G401.6 (cell line): Measurements from ENCODE around the gene CMBL.
"Not testable (repeated sequence)": the region's sequence is repeated elsewhere in the genome, so short reads cannot be mapped to it uniquely, and the experiment has no call there.

Source experiments
- FAIRE-seq: peaks from 2 replicates; lab custom pipeline; 2012; peaks lifted over from hg19 to GRCh38; lab: Jason Lieb, UNC

CMBL gene

DNA sequence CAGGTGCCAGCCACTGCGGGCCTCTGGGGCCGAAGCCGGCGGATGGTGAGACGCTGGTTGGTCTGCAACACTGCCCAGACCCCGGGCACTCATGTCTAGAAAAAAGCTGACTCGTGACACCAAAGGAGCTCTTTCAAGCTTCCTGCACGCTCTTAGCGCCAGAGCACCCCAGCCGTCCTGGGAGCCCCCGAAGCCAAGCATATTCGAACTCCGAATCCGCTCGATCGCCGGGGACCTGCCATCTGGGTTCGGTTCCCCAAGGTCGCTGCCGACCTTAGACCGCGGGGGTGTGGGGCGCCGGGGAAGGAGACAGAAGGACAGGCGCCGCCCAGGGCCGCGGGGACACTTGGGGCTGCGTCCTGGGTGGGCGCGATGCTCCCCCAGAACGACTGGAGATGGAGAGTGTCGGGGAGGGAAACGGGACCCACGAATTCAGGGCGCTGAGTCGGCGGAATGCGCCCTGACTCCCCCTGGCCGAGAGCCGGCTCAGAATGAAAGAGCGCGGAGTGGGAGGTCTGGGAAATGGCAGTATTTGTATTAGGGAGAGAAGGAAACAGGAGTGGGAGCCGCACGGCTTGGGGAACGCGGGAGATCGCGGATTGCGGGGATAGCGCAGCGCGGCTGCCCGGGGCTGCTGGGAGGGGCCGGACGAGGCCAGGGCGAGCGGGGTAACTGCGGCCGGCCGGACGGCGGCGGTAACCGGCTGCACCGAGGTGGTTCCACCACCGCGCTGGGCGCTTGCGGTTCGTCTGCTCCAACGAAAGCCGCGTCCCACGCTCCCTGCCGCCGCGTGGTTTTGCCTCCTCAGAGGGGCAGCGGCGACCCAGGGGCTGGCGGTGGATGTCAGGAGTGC, 25.7 kb upstream of the CMBL start:
- FAIRE-seq: no peak

GRCh38 chr5:10332301-10332700, 24.6 kb upstream of the CMBL start:
- no peak for FAIRE-seq

DNA sequence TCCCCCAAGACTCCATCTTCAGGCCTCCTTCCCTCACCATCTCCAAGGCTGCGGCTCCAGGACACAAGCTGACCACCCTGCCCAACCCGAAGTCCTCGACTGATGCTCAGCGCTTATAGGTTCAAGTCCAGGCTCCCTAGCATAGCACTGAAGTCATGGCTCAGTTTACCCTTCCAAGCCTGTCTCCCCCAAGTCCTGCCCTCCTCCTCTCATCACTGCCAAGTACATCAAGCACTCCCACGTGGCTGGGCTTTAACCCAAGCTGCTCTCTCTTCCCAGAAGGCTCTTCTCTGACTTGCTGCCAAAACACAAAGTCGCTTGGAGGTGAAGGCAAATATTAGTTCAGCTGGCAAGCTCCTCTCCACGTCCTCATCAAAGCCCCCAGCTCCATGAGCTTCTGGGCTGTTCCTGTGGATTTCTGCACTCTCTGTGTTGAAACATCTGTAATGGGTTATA, 23.7 kb upstream of the CMBL start:
- no peak for FAIRE-seq

DNA sequence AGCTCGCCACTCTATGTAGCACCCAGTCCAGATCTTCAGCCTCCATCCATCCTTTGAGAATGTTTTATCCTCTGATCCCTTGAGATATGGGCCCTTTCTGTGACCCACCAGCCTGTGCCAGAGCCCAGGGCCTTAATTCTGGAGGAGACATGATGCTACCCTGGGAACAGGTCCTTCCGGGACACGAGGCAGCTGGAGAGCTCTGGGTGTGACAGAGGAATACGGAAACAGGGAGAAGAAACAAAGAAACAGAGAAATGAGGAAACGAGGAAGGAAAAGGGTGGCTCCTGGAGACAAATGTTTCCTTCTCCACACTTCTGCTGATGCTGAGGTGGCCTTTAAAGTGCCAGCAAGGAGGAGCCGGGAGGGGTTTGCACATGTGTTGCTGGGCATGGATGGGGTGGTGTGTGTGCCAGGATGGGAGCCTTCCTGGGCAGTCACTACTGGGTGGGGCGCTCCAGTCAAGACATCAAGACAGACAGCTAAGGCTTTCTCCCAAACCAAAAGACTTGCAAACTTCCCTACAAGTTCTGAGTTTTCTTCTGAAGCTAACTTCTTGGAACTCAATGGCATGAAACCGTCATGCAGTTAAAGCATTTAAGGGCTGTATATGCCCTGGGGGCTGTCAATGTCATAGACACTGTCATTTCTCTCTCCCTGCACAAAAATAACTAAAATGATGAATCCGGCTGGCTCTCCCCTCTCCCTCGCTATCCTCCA, 23.0 kb upstream of the CMBL start:
- FAIRE-seq: no peak

DNA sequence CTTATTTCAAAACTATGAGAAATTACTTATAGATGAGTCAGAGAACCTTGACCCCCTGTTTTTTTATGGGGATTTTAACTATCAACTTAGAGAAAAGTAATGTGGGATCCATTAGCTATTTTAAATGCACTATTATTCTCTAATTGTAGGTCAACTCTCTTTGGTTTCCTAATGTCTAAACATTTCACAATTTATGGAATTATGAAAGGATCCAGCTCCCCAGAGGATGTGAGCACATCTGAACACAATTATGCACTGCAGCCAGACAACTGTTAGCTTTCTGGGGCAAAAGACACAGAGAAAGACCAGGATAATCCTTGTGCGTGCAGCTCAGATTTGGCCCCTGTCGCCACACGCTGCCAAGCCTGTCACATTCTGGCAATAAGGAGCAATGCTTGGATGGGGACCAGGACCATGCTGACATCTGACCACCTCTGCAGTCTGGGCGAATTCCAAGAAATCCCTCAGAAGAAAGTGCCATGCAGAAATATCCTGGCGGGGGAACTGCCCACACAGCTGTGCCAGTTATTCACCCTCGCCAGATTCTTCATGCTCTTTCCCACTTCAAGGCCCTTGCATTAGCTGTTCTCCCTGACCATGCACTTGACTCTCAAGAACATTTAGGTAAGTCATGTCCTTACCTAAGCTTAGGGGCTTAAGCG, 22.2 kb upstream of the CMBL start:
- no peak for FAIRE-seq

GRCh38 chr5:10329446-10329819, 21.7 kb upstream of the CMBL start:
- no peak for FAIRE-seq

DNA sequence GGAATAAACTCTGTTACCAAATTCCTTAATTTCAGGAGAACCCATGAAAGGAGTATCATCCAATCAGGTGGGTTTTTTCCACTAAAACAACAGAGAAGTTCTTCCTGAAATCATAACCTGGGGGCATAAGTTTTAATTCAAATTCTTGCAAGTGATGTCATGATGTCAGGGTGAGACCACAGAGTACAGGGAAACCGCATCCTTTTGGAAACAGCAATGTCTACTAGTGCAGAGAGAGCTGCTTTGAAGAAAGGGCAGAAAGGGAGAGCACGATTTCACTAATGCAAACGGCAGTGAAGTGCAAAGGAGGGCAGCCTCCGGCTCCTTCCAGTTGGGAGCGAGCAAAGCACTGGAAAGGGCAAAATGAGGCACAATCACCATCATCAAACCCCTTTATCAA, 20.6 kb upstream of the CMBL start:
- no peak for FAIRE-seq

DNA sequence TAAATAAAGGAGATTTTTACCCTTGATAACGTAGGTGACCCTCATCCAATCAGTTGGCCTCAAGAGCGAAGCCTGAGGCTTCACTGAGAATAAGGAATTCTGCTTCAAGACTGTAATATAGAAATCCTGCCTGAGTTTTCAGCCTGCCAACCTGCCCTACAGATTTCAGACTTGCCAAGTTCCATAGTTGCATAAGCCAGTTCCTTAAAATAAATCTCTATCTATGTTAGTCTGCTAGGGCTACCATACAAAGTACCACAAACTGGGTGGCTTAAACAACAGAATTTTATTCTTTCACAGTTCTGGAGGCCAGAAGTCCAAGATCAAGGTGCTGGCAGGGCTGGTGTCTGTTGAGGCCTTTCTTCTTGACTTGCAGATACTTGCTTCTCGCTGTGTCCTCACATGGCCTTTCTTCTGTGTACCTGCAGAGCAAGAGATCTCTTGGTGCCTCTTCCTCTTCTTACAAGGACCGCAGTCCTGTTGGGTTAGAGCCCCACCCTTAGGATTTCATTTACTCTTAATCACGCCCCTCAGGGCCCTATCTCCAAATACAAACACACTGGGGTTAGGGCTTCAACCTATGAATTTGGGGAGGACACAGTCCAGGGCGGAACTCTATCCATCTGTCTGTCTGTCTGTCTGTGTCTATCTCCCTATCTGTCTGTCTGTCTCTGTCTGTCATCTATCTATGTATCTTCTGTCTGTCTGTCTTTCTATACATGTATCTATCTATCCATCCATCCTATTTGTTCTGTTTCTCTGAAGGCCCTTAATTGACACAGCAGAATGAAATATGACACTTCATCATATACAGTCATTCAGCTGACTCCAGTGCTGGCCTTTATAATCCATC, 17.0 kb upstream of the CMBL start:
- FAIRE-seq: no peak

DNA sequence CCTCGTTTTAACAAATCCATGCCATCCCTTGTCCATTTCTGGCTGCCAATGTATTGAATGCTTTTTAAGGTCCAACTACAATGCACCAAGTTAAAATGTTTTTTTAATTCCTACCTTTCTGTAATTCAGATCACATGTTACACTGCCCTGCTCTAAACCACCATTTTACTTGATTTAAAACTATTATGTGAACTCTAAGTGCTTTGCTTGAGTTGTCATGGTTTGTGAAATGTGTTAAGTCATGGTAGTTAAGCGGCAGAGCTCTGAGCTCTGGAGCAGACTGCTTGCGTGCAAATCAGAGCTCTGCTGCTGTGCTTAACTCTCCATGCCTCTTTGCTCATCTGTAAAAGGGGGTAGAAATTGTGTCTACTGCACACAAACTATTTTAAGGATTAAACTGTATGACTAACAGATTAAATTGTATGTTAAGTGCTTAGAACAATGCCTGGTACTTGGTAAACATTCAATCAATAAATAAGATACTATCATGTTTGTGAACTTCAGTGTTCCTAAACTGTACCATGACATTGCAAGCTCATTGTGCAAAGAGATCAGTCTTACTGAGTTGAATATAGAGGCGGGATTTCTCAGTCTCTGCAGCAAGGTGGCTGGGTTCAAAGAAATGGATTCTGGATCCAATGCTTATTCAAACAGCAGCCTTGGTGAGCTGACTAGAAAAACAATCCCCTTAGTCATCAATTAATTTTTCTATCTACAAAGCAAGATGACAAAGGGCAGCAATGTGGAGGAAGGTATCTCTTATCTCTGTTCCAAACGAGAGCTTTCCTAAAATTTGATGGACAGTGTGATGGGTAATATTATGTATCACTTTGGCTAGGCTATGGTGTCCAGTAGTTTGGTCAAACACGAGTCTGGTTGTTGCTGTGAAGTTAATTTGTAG, 16.1 kb upstream of the CMBL start:
- no peak for FAIRE-seq

- no peak for FAIRE-seq
Observed at GRCh38 chr5:10321882-10322281, 14.2 kb upstream of the CMBL start.

DNA sequence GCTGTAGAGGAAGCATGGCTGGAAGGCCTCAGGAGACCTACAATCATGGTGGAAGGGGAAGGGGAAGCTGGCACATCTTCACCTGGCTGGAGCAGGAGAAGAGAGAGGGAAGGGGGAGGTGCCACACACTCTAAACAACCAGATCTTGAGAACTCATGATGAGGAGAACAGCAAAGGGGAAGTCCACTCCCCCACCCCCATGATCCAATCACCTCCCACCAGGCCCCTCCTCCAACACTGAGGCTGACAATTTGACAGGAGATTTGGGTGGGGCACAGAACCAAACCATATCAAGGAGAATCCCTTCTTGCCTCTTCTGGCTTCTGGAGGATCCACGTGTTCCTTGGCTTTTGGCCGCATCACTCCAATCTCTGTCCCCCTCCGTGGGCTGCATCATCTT, 13.1 kb upstream of the CMBL start:
- no peak for FAIRE-seq

DNA sequence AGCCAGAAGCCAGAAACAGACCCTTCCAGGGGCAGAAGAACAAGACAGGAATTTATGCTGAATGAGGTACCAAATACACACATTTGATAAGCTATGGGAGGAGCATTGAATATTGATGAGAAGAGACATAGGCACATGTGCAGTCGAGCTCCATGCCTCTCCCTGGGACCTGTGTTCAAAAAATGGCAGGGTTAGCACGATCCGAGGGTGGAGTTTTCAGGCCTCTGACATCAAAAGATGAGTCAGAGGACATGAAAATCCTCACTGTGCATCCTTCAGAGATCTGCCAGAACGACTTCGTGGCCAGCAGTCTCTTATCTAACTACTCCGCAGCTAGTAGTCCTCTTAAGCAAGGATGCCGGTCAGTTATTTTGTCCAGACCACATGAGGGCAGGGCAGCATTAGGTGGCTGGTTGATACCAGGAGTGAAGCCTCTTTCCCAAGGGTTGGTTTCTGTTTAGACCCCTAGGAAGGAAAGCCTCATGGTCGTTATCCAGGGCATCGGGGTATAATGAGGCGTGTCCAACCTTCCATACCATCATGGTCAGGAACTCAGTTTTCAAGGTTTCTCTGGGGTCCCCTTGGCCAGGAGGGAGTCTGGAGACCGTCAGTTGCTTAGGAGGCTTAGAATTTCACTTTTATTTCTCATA, 11.6 kb upstream of the CMBL start:
- FAIRE-seq: no peak

DNA sequence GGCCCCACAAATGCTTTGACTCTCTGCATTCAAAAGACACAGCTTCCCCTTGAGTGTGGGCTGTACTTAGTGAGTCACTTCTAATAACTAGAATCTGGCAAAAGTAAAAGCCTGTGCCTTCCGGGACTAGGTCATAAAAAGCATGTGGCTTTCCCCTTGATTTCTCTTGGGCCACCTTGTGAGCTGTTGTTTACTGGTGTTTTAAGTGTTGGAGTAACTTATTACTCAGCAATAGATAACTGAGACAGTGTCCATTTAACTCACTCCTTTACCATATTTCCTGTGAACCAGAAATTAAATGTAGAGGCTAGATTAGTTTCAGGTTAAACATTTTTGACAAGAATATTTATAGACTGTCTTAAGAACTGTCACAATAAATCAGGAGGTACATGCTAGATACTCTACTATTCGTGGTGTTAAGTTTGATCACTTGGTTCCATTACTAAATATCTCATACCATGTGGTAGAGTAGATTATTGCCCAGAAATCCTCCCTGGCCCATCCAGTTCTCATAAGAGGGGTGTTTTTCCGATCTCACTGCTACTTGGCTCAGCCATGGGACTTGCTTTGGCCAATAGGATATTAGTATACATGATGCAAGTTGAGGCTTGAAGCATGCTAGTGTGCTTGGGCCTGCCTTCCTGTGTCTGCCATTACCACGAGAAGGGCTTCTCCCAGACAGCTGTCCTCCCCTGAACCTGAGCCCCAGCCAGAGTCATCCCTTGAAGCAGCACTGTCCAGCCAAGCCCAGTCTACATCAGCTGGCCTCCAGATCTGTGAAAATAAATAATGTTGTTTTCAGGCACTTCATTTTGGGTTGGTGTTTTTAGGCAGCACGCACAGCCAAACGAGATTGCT, 10.4 kb upstream of the CMBL start:
- FAIRE-seq: no peak

DNA sequence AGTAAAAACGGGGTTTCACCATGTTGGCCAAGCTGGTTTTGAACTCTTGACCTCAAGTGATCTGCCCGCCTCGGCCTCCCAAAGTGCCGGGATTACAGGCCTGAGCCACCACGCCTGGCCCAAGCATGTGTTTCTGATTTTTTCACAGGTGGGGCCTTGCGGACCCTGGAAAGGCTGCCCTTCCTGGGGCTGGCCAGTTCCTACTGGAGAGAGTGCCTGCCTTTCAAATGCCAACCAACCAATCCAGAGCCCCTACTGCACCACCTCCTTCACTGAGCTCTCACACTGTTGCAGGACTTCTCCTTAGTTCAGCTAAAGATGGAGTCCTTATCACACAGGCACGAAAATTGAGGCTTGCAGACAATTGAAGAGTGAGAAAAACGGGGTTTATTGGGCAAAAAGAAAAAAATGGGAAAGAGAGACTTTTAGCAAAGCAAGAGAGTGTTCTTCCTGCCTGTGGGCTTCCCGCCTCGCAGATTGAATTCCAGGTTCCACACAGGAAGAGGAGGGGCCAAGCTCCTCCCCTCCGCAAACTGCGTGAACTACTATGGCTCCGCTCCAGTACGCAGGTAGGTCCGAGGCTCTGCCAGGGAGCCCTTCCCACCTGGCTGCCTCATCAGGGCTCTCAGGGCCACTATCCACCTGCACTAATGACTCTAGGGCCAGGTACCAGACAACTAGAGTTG, 8.3 kb upstream of the CMBL start:
- FAIRE-seq: no peak

- no peak for FAIRE-seq
Observed at GRCh38 chr5:10315201-10315600, 7.5 kb upstream of the CMBL start.

- no peak for FAIRE-seq
Observed at GRCh38 chr5:10311595-10312425, 4.1 kb upstream of the CMBL start.

DNA sequence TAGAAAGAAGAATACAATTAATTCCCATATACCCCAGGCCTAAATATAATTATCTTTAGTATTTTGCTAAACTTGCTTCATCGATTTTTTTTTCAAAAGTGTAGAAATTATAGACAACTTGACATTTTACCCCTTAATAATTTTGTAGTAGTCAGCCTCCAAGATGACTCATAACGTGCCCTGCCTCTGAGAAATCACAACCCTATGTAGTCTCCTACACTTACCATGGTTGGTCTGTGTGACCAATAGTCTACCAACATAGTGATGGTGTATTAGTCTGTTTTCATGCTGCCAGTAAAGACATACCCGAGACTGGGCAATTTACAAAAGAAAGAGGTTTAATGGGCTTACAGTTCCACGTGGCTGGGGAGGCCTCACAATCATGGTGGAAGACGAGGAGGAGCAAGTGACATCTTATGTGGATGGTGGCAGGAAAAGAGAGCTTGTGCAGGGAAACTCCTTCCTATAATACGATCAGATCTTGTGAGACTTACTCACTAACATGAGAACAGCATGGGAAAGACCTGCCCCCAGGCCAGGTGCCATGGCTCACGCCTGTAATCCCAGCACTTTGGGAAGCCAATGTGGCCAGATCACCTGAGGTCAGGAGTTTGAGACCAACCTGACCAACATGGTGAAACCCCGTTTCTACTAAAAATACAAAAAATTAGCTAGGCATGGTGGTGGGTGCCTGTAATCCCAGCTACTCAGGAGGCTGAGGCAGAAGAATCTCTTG, 3.3 kb upstream of the CMBL start:
- not testable (repeated sequence) for FAIRE-seq
